Right forelimb (tissue), 1 donor: Measurements from ENCODE around the gene FAAH2.
"Not testable (repeated sequence)": the region's sequence is repeated elsewhere in the genome, so short reads cannot be mapped to it uniquely, and the experiment has no call there.

Experiments used
- DNase-seq: peaks from one replicate; pipeline ENCODE4 v3.0.0-alpha.2; 2018

Gene FAAH2

DNA sequence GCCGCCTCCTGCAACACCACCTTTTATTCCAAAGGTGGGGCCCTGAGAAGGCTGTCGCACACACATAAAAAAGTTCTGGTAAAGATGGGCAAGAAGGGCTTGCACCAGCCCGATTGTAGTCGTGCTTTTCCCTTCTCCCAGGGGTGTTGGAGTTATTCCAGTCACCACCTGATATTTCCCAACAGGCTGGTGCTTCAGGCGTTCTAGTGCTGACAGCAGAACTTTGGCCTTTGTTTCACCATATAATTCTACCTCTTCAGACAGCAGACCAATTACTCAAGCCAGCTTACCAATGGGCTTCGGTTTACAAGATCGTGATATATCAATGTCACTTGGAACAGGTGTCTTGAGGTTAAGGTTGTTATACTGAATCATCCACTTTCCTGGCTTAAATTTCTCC is 107.7 kb downstream of the FAAH2 start:
- DNase-seq, result not testable (repeated sequence)

DNA sequence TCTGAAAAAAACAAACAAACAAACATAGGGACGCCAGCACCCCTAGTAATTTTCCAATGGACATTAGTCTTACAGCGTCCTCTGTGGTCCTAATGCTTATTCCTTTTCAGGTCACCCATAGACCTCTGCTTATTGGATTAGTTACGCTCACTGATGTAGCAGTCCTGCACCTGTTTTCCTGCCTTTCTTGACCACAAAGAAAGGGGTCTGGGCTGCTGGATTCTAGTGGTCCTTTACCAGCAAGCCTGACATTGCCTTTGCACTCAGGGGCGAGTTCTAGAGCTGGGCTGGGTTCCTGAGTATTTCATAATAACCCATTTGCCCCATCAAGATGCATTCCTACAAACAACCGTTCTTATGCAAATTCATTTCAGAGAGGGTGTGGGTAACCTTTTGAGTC is 116.7 kb downstream of the FAAH2 start:
- not testable (repeated sequence) for DNase-seq

- DNase-seq, result no peak
These were observed 119.6 kb downstream of the FAAH2 start for GRCh38 chrX:57406149-57406548.

DNA sequence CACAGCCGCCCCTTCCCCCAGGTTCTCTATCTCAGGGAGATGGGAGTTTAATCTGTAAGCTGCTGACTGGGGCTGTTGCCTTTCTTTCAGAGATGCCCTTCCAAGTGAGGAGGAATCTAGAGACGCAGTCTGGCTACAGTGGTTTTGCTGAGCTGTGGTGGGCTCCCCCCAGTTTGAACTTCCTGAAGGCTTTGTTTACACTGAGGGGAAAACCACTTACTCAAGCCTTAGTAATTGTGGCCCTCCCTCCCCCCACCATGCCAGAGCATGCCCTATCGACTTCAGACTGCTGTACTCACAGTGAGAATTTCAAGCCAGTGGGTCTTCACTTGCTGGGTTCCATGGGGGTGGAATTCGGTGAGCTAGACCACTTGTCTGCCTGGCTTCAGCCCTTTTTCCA is 131.3 kb downstream of the FAAH2 start:
- no peak for DNase-seq

DNA sequence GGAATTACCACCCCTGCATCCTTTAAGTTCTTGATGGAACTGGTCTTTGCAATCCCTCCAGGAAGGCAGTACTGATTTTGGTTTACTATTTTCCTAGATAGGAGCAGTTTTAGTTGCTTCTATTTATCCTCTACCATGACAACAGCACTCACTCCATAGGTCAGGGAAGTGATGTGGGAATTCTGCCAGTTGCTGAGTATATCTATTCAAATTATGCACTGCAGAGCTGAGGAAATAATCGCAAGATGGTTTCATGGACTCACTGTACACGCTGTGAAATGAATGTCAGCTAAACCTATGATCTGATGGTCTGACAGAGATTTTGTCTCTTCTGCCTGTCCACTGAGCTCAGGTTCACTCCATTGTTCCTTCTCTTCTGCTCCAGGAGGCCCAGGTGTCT is 135.8 kb downstream of the FAAH2 start:
- DNase-seq, result no peak

DNA sequence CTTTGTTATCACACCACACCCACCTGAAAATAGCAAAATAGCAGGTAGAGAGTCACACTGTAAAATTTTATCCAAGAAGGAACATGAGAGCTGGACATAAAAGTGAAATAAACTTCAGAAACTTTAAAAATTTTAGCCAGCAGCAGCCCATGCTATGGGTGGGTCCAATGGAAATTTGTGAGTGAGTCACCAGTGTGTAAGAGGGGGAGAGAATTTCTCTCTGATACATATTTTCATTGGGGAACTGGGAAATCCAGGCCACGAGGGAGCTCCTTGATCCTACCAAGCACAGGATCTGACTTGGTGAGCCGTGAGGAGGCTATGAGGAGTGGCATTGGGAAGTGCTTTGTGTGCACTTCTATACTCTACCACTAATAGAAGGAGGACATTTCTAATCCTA is 136.3 kb downstream of the FAAH2 start:
- DNase-seq, result no peak

DNA sequence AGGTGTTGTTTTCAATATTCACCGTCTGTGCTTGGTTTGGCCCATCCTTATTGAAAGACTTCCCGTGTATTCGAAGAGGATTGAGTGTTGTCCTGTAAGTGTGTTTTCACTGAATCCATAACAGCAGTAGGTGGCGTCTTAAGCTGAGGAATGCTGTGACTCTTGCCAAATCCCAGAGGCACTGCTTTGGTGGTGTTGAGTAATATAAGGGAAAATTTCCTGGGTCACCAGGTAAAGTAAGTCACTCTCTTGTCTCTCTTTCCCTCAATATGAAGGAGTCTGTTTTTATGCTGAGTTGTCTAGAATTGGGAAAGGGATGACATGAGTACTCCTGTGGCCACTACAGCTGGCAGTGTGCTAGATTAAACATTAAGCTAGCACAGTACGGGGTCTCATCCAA is 158.6 kb downstream of the FAAH2 start:
- no peak for DNase-seq

GRCh38 chrX:57445832-57446231 is 159.3 kb downstream of the FAAH2 start:
- DNase-seq, result no peak

DNA sequence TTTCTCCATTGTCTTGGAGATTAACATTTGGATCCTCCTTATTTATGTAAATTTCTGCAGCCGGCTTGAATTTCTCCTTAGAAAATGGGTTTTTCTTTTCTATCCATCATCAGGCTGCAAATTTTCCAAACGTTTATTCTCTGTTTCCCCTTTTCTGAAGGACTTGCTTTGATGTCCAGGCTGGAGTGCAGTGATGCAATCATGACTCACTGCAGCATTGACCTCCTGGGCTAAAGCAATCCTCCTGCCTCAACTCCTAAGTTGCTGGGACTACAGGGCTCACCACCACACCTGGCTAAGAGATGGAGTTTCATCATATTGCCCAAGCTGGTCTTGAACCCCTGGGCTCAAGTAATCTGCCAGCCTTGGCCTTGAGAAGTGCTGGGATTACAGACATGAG is 161.3 kb downstream of the FAAH2 start:
- no peak for DNase-seq

DNA sequence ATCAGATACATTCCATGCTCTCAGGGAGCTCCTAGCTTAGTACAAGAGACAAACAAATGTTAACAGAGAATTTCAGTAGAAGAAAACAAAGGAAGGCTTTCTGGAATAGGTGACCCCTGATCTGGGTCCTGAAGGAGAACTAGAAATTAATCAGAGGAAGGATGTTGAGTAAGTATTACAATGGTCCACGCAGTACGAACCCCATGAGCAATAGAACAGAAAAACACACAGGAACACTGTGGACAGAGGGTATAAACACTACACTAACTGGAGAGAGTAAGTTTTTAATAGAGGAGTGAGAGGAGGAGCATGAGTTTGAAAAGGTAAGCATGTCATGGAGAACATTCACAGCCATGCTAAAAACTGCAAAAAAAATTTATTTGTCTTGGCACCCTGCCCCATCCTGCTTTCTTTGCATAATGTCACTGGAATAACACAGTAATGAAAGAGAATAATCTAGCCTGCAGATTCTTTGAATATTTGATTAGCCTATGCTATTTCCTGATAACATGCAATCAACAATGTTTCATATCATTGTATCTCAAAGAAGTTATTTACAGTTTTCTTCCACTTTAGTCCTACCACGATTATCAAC is 165.0 kb downstream of the FAAH2 start:
- no peak for DNase-seq

GRCh38 chrX:57453901-57454300 is 167.4 kb downstream of the FAAH2 start:
- DNase-seq, result no peak

DNA sequence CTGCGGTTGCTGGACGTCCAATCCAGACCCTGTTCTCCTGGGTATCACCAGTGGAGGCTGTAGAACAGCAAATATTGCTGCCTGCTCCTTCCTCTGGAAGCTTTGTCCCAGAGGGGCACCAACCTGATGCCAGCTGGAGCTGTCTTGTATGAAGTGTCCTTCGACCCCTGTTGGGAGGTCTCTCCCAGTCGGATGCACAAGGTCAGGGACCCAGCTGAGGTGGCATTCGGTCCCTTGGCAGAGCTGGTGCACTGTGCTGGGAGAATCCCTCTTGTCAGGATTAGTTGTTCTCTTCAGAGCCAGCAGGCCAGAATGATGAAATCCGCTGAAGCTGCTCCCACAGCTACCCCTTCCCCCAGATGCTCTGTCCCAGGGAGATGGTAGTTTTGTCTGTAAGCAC is 195.0 kb downstream of the FAAH2 start:
- DNase-seq, result no peak

- no peak for DNase-seq
These were observed 230.0 kb downstream of the FAAH2 start for GRCh38 chrX:57516491-57516890.

DNA sequence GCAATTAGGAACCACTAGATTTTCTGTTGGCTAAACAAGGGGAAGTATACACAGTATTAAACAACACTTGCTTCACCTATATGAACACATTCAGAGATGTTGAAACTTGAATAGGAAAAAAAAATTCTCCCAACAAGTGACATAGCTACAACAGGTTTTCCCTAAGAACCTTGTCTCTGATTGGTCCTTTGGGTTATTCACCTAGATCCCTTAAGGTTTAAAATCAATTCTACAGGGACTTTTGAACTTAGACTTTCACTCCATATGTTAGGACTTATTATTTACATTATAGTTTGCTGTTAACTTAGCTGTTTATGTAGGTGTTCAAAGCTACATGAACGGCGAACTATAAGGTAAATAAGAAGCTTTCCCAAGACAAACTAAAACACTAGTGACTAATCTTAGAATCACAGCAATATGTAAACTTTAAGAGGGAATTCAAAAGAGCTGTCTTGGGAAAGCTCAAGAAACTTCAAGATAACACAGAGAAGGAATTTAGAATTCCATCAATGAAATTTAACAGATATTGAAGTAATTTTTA is 233.1 kb downstream of the FAAH2 start:
- no peak for DNase-seq

- no peak for DNase-seq
These were observed 242.3 kb downstream of the FAAH2 start for GRCh38 chrX:57528670-57529255.
